ENCODE results near the gene DCBLD2. TPM values are rescaled to one million over a fixed set of nuclear protein-coding genes. Genes with fewer than 3 reads are reported as not detected.

The DCBLD2 gene
- total and polyA plus RNA-seq, 12 donors, result 9.1 to 68.2 (median 40.9) TPM

DNA sequence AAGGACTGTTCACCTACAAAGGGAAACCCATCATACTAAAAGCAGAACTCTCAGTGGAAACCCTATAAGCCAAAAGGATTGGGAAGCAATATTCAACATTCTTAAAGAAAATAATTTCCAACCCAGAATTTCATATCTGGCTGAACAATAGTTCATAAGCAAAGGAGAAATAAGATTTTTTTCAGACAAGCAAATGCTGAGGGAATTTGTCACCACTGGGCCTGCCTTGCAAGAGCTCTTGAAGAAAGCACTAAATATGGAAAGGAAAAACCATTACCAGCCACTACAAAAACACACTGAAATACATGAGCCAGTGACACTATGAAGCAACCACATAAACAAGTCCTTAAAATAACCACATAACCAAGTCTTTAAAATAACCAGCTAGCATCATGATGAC is 28.9 kb upstream of the DCBLD2 start:
- TF ChIP-seq POLR2A (IDR thresholded peaks at IDR 0.05), result no peak
- TF ChIP-seq, protein P1, sequence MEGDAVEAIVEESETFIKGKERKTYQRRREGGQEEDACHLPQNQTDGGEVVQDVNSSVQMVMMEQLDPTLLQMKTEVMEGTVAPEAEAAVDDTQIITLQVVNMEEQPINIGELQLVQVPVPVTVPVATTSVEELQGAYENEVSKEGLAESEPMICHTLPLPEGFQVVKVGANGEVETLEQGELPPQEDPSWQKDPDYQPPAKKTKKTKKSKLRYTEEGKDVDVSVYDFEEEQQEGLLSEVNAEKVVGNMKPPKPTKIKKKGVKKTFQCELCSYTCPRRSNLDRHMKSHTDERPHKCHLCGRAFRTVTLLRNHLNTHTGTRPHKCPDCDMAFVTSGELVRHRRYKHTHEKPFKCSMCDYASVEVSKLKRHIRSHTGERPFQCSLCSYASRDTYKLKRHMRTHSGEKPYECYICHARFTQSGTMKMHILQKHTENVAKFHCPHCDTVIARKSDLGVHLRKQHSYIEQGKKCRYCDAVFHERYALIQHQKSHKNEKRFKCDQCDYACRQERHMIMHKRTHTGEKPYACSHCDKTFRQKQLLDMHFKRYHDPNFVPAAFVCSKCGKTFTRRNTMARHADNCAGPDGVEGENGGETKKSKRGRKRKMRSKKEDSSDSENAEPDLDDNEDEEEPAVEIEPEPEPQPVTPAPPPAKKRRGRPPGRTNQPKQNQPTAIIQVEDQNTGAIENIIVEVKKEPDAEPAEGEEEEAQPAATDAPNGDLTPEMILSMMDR (IDR thresholded peaks at IDR 0.05), result no peak
- Histone ChIP-seq H3K9me3 (replicated peaks in 1 of 3) (peaks cover 0 to 8% (median 0%) of the 10 kb centered on the region in 3 donors), H3K4me1 (replicated peaks in 1 of 2) (no peaks in the 10 kb centered on the region), H3K36me3 (replicated peaks in 1 of 2) (no peaks in the 10 kb centered on the region), H3K27me3 (no peaks in the 10 kb centered on the region), H3K4me3 (no peak overlapping the region), H3K27ac (no peak overlapping the region)
- intact Hi-C loops (cut with DNase I), result no loop called here
- DNase-seq, result no peak

GRCh38 chr3:98921957-98922356 is 20.5 kb upstream of the DCBLD2 start:
- WGBS, 4 donors, result 57 to 86% (median 72%) methylated on average over 2 of the region's 2 CpGs
- DNase-seq, result no peak
- intact Hi-C loops (cut with DNase I), result no loop called here
- Histone ChIP-seq H3K4me1 (replicated peaks in 1 of 2) (peaks cover 0 to 6% of the 10 kb centered on the region in 2 donors), H3K27me3 (no peaks in the 10 kb centered on the region), H3K9me3 (replicated peaks in 1 of 3) (peaks cover 0 to 8% (median 0%) of the 10 kb centered on the region in 3 donors), H3K36me3 (replicated peaks in 1 of 2) (no peaks in the 10 kb centered on the region), H3K4me3 (no peak overlapping the region), H3K27ac (no peak overlapping the region)
- TF ChIP-seq, protein P1 (IDR thresholded peaks at IDR 0.05), result no peak
- TF ChIP-seq POLR2A (IDR thresholded peaks at IDR 0.05), result no peak

GRCh38 chr3:98920166-98920565 is 18.7 kb upstream of the DCBLD2 start:
- Histone ChIP-seq H3K27ac (no peak overlapping the region), H3K9me3 (replicated peaks in 1 of 3) (no peaks in the 10 kb centered on the region), H3K27me3 (no peaks in the 10 kb centered on the region), H3K4me3 (no peak overlapping the region), H3K36me3 (replicated peaks in 1 of 2) (no peaks in the 10 kb centered on the region), H3K4me1 (replicated peaks in 1 of 2) (peaks cover 0 to 6% of the 10 kb centered on the region in 2 donors)
- intact Hi-C loops (cut with DNase I), result no loop called here
- WGBS, 4 donors, result 92 to 100% (median 96%) methylated on average over 2 of the region's 2 CpGs
- DNase-seq, result no peak
- TF ChIP-seq, protein P1 (IDR thresholded peaks at IDR 0.05), result no peak
- TF ChIP-seq POLR2A (IDR thresholded peaks at IDR 0.05), result no peak

DNA sequence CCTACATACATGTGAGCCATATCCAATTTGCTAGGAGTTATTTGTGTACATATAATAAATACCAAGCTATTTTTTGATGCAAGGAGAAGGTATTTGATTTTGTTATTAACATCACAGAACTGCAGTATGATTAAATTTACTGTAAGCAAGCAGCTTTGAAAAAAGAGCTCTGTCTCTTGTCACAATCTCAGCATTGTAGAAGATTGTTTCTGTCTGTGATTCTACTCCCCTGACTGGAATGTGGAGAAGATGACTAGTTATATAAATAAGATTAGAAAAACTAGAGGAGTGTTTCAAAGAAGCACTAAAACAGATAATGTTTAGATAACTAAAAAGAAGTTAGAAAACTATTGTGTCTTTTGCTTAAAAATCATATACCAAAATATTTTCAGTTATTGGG is 17.1 kb upstream of the DCBLD2 start:
- intact Hi-C loops (cut with DNase I), result no loop called here
- Histone ChIP-seq H3K4me1 (replicated peaks in 1 of 2) (peaks cover 0 to 6% of the 10 kb centered on the region in 2 donors), H3K36me3 (replicated peaks in 1 of 2) (no peaks in the 10 kb centered on the region), H3K4me3 (no peak overlapping the region), H3K9me3 (replicated peaks in 1 of 3) (no peaks in the 10 kb centered on the region), H3K27ac (peak overlapping the region in 1 of 5 donors; percentile 16), H3K27me3 (no peaks in the 10 kb centered on the region)
- TF ChIP-seq, protein P1 (IDR thresholded peaks at IDR 0.05), result no peak
- TF ChIP-seq POLR2A (IDR thresholded peaks at IDR 0.05), result no peak
- no peak for DNase-seq
